RWPE2 (cell line): ENCODE results near the gene PTPRN2.

Experiments
- ATAC-seq: fragments of 200-7000 bp; cut with Tn5 transposase; 3 replicates; pipeline ENCODE4 v1.9.1; 2021; ENCODE audit warnings: low read depth
- DNase-seq: peaks from one replicate; pipeline ENCODE4 v3.0.0-alpha.2; 2020; ENCODE audit warnings: low spot score
- H3K27ac ChIP-seq: fragments of 450-650 bp; 2 replicates; pipeline ENCODE4 v1.5.1; 2017; ENCODE audit warnings: mild to moderate bottlenecking; ENCODE audit not compliant: poor library complexity, severe bottlenecking
- H3K27me3 ChIP-seq: fragments of 250-450 bp; sonication (Bioruptor Pico); 2 replicates; pipeline ENCODE4 v1.5.1; 2021; ENCODE audit warnings: mild to moderate bottlenecking, moderate library complexity; ENCODE audit not compliant: insufficient read depth, poor library complexity, severe bottlenecking
- H3K36me3 ChIP-seq: fragments of 250-450 bp; sonication (Bioruptor Pico); 2 replicates; pipeline ENCODE4 v1.5.1; 2020; ENCODE audit warnings: low read depth, mild to moderate bottlenecking, moderate library complexity
- H3K4me1 ChIP-seq: fragments of 250-450 bp; sonication (Bioruptor Pico); 2 replicates; pipeline ENCODE4 v1.5.1; 2021; ENCODE audit warnings: mild to moderate bottlenecking, moderate library complexity; ENCODE audit not compliant: insufficient read depth, poor library complexity, severe bottlenecking
- H3K4me3 ChIP-seq: fragments of 250-450 bp; sonication (Bioruptor Pico); 2 replicates; pipeline ENCODE4 v1.5.1; 2021; ENCODE audit warnings: mild to moderate bottlenecking, moderate library complexity; ENCODE audit not compliant: severe bottlenecking
- H3K9me3 ChIP-seq: fragments of 250-450 bp; sonication (Bioruptor Pico); 2 replicates; pipeline ENCODE4 v1.5.1; 2021; ENCODE audit warnings: mild to moderate bottlenecking, moderate library complexity; ENCODE audit not compliant: severe bottlenecking
- TF ChIP-seq, protein P1 (sequence below): fragments of 450-650 bp; IDR thresholded peaks from one replicate; pipeline ENCODE4 v1.5.1; 2017; ENCODE audit warnings: mild to moderate bottlenecking, moderate library complexity; ENCODE audit not compliant: poor library complexity, severe bottlenecking

Gene PTPRN2

DNA sequence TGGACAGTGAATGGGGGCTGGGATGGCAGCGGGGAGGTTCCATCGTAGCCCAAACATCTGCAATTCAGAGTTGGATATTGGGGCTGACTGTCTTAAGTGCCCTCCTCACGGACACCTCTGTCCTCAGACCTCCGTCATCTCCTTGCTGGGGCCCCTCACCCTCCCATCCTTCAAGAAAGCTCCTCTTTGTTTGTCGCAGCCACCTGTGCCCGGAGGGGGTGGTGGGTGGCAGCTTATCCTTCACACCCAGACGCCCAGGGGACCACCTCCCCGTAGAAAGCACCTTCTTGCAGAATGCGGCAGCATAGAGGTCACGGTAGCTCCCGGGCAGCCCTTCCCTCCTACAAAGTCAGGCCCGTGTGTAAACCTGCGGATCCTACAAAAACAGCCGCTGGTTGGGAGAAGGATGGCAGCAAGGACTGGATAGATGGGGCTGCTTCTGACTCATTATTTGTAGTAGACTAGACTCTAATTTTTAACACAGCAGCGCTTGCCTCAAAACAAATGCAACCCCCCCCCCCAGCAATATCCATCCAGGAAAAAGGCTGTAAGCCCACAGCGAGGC, 1.3 kb upstream of the PTPRN2 start:
- H3K27me3 ChIP-seq: peaks cover 38% of the 10 kb centered on the region
- ATAC-seq (0 out of 3 replicates have a peak, but pooled peaks have one; percentile 32), DNase-seq (no peak)
- H3K36me3 ChIP-seq: no peaks in the 10 kb centered on the region
- no peak overlapping the region for H3K27ac ChIP-seq
- H3K4me1 ChIP-seq: no peaks in the 10 kb centered on the region
- no peaks in the 10 kb centered on the region for H3K9me3 ChIP-seq
- no peak overlapping the region for H3K4me3 ChIP-seq
- TF ChIP-seq, protein P1, sequence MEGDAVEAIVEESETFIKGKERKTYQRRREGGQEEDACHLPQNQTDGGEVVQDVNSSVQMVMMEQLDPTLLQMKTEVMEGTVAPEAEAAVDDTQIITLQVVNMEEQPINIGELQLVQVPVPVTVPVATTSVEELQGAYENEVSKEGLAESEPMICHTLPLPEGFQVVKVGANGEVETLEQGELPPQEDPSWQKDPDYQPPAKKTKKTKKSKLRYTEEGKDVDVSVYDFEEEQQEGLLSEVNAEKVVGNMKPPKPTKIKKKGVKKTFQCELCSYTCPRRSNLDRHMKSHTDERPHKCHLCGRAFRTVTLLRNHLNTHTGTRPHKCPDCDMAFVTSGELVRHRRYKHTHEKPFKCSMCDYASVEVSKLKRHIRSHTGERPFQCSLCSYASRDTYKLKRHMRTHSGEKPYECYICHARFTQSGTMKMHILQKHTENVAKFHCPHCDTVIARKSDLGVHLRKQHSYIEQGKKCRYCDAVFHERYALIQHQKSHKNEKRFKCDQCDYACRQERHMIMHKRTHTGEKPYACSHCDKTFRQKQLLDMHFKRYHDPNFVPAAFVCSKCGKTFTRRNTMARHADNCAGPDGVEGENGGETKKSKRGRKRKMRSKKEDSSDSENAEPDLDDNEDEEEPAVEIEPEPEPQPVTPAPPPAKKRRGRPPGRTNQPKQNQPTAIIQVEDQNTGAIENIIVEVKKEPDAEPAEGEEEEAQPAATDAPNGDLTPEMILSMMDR: no peak

DNA sequence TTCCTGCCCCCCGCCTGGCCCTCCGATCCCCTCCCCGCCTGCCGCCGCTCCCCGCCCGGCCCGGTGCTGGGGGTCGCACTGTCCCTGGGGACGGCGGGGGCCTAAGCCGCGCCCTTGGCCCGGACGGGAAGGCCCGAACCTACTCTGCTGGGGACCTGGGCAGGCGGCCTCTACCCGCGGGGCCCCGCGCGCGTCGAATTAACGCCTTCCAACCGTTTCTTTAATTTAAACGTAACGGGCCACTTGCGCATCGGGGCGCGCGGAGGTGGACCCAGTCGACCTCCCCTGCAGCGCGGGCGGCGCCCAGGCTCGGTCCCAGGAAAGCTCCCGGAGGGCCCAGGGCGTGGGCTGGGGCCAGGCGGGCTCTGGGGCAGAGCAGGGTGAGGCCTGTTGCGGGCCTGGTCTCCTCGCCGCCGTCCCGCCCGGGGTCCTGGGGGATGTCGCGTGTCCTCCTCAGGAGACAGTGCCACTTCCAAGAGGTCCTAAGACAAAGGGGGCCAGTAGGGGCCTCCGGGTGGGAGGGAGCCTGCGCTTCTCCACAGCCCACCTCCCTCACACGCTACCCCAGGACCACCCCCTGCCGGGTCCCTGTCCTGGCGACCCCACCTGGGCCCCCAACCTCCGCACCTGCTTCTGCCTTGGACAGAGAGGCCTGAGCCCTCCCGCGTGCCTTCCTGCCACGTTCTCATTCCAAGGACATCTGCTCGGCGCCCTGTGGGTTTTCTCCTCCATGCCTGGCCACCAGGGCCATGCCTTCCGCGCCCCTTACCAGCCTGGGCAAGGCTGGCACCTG, 658 bp upstream of the PTPRN2 start:
- H3K4me3 ChIP-seq: no peak overlapping the region

DNA sequence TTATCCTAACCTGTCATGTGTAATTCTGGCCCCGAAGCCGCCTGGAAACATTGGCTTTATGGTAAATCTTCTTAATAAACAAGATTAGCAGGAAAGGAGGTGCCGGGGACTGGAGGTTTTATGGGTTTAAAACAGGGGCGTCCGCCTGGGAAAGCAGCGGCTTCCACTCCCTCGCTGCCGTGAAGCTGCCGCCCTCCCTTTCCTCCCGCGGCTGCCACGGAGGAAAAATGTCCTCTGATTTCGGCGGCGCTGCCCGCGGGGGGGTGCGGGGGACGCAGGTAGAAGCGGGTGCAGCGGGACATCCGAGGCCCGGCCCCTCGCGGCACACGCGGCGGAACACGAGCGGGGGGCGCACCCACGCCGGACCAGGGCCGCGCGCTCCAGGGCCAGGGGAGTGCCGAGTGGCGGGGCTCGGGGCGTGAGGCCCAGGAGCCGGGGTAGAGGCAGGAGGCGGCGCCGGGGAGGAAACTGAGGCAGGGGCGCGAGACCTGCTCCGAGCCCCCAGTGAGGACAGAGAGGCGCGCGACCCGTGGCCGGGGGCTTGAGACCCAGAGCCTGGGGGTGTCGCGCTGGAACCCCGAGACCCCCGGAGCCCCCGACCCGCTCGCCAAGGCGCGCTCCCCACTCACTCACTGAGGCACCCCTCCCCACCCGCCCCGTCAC, 993 bp downstream of the PTPRN2 start:
- Histone ChIP-seq H3K36me3 (no peaks in the 10 kb centered on the region), H3K4me1 (no peaks in the 10 kb centered on the region), H3K4me3 (no peak overlapping the region), H3K9me3 (no peaks in the 10 kb centered on the region), H3K27me3 (peaks cover 41% of the 10 kb centered on the region), H3K27ac (no peak overlapping the region)
- ATAC-seq (no peak), DNase-seq (no peak)
- TF ChIP-seq, protein P1: no peak

More for the DNA sequence above, 658 bp upstream of the PTPRN2 start:
- DNase-seq (no peak), ATAC-seq (no peak)
- Histone ChIP-seq H3K27me3 (peaks cover 41% of the 10 kb centered on the region), H3K36me3 (no peaks in the 10 kb centered on the region), H3K27ac (no peak overlapping the region), H3K4me1 (no peaks in the 10 kb centered on the region), H3K9me3 (no peaks in the 10 kb centered on the region)
- TF ChIP-seq, protein P1: no peak

DNA sequence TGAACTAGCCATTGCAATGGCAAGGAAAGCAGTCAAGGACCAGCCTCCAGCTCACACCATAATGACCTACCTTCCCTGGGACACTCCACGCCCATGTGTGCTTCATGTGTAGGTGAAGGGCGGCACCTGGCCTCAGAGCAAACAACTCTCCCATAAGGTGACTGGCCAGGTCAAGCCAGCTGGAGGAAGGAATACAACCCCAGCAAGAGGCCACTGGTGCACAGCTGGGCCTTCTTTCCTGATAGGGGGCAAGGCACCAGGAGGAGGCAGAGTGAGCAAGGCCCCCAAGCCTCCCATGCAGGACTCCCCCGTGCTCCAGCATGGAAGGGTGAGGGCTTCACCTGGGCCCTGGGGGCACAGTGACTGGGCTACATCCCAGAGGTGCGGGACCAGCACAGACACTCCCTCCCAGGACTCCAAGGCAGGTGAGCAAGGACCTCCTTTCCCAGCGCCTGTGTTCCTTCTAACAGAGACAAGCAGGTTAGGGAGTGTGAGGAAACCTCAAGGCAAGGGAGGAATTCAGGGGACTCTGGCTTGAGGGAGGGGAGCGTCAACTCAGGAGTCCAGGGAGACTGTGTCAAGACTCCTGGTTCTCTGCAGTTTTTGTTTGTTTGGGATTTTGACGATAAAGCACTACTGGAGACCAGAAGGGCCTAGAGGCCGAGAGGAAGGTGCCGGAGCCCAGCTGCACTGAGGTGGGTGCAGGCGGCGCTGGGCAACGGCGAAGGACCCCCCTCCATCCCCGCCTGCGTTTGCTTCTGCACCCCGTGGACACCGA, 1.7 kb downstream of the PTPRN2 start:
- no peak overlapping the region for H3K4me3 ChIP-seq
- DNase-seq: no peak
- no peak for ATAC-seq
- no peaks in the 10 kb centered on the region for H3K9me3 ChIP-seq
- no peaks in the 10 kb centered on the region for H3K36me3 ChIP-seq
- no peaks in the 10 kb centered on the region for H3K4me1 ChIP-seq
- TF ChIP-seq, protein P1: no peak
- H3K27ac ChIP-seq: no peak overlapping the region
- H3K27me3 ChIP-seq: peaks cover 41% of the 10 kb centered on the region
